Measurements from ENCODE around the gene TXNL4A.

Gene TXNL4A

DNA sequence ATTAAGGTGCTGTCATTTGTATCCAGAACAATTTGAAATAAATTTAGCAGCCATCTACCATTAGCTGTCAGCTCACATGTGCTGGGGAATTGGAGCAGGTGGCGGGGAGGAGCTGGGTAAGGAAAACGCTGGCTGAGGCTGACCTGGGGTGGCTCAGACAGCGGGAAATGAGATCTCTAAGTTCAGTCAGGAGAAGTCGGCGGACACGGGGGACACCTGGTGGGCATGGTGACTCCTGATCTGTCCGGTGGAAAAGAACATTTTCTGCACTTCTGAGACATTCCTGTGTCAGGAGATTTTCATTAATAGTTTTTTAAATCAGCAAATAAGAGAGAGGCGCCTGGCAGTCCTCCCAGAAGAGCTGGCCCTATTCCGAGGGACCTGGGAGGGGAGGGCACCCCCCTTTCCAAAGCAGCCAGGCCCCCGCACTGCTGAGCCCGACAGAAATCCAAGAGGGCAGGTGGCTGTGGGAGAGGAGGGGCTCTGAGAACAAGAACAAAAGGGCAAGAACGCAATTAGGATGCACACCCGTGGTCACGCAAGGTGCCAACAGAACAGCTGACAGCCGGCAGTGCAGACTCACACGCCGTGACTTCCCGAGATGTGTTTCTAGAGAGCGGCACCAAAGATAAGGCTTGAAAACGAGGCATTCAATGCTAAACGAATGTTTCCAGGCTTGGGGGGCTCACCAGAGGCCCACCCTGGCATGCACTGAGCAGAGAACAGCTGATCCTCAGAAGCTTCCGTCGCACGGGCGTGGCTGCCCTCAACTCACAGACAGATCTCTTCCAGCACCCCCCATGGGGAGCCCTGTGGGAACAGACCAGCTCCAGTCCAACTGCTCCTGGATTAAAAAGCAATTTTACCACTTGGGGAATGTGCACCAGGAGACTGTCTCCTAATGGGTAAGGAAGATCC lies 63.3 kb downstream of the TXNL4A start:
- H3K4me2 ChIP-seq (ENCODE audit: low read length), result no peak overlapping the region
- no peaks in the 10 kb centered on the region for H3K27me3 ChIP-seq (ENCODE audit: control insufficient read depth, low read length)
- peaks cover 36% of the 10 kb centered on the region for H3K79me2 ChIP-seq (ENCODE audit: control insufficient read depth, low read length)
- no peaks in the 10 kb centered on the region for H3F3A ChIP-seq (ENCODE audit: control insufficient read depth, insufficient read depth)
- no peak overlapping the region for H3K4me3 ChIP-seq (ENCODE audit: low read length)
- H3K9me3 ChIP-seq (ENCODE audit: control insufficient read depth, insufficient read depth, low read length), result peaks cover 10% of the 10 kb centered on the region
- H3K36me3 ChIP-seq (ENCODE audit: control insufficient read depth, low read length), result peaks cover 24% of the 10 kb centered on the region
- H3K4me1 ChIP-seq (ENCODE audit: control insufficient read depth, low read length), result no peaks in the 10 kb centered on the region
- H4K20me1 ChIP-seq (ENCODE audit: control insufficient read depth, insufficient read depth, low read depth, low read length), result no peaks in the 10 kb centered on the region
- H3K27ac ChIP-seq (ENCODE audit: low read depth, low read length), result no peak overlapping the region
- H3K9me2 ChIP-seq (replicated peaks; ENCODE audit: control insufficient read depth, low read length), result no peaks in the 10 kb centered on the region
- no peak for TF ChIP-seq CTCF (IDR thresholded peaks at IDR 0.05; ENCODE audit: low read depth, low read length, poor library complexity, severe bottlenecking)
- no peak for TF ChIP-seq EZH2phosphoT487 (IDR thresholded peaks at IDR 0.05; ENCODE audit: borderline replicate concordance, low read length)

DNA sequence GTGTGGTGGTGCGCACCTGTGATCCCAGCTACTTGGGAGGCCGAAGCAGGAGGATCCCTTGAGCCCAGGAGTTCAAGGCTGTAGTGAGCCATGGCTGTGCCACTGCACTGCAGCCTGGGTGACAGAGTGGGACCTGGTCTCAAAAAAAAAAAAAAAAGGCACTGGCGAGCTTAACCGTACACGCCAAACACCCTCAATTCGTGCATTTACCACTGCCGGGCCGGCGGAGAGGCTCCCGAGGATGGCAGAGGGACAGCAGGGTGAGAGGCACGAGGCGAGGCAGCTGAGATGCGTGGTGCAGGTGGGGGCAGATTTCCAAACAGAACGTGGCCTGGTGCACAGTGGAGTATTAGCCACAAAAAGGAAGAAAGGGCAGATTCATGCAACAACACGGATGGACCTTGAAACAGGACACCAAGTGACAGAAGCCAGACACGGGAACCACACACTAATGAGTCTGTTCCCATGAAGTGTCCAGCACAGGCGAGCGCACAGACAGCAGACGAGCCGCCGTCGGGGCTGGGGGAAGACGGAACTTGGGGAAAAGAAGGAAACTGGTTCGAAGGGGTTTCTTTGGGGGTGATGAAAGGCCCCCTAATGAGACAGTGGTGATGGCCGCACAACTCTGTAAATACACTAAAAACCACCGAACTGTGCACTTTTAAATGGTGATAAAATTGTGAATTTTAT lies 64.3 kb downstream of the TXNL4A start:
- Histone ChIP-seq H3K4me2 (ENCODE audit: low read length) (no peak overlapping the region), H3K79me2 (ENCODE audit: control insufficient read depth, low read length) (peaks cover 25% of the 10 kb centered on the region), H3K4me3 (ENCODE audit: low read length) (no peak overlapping the region), H4K20me1 (ENCODE audit: control insufficient read depth, insufficient read depth, low read depth, low read length) (no peaks in the 10 kb centered on the region), H3K4me1 (ENCODE audit: control insufficient read depth, low read length) (no peaks in the 10 kb centered on the region), H3F3A (ENCODE audit: control insufficient read depth, insufficient read depth) (no peaks in the 10 kb centered on the region), H3K9me2 (replicated peaks; ENCODE audit: control insufficient read depth, low read length) (no peaks in the 10 kb centered on the region), H3K9me3 (ENCODE audit: control insufficient read depth, insufficient read depth, low read length) (peaks cover 3% of the 10 kb centered on the region; the same call in 1 of the 2 replicates), H3K27ac (ENCODE audit: low read depth, low read length) (no peak overlapping the region), H3K36me3 (ENCODE audit: control insufficient read depth, low read length) (peaks cover 16% of the 10 kb centered on the region), H3K27me3 (ENCODE audit: control insufficient read depth, low read length) (no peaks in the 10 kb centered on the region)
- no peak for TF ChIP-seq CTCF (IDR thresholded peaks at IDR 0.05; ENCODE audit: low read depth, low read length, poor library complexity, severe bottlenecking)
- no peak for TF ChIP-seq EZH2phosphoT487 (IDR thresholded peaks at IDR 0.05; ENCODE audit: borderline replicate concordance, low read length)

DNA sequence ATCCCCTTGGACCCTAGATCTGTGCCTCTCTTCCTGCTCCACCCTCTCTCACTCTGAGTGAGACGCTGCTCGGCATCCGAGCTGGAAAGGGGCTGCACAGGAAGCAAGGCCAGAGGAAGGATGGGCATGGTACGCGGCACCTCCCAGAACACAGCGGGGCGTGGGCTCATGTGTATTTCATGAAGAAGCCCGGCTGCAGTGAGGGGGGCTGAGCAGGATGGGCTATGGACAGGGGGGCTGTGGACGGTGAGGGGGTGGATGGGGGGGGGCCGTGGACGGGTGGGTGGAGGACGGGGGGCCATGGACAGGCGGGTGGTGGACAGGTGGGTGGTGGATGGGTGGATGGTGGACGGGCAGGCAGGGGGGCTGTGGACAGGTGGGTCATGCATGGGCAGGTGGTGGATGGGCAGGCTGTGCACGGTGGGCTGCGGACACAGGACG lies 65.4 kb downstream of the TXNL4A start:
- Histone ChIP-seq H4K20me1 (ENCODE audit: control insufficient read depth, insufficient read depth, low read depth, low read length) (no peaks in the 10 kb centered on the region), H3K79me2 (ENCODE audit: control insufficient read depth, low read length) (peaks cover 15% of the 10 kb centered on the region), H3K4me2 (ENCODE audit: low read length) (no peak overlapping the region), H3K36me3 (ENCODE audit: control insufficient read depth, low read length) (peaks cover 19% of the 10 kb centered on the region), H3K4me3 (ENCODE audit: low read length) (no peak overlapping the region), H3K9me2 (replicated peaks; ENCODE audit: control insufficient read depth, low read length) (no peaks in the 10 kb centered on the region), H3K4me1 (ENCODE audit: control insufficient read depth, low read length) (no peaks in the 10 kb centered on the region), H3K27ac (ENCODE audit: low read depth, low read length) (no peak overlapping the region), H3F3A (ENCODE audit: control insufficient read depth, insufficient read depth) (no peaks in the 10 kb centered on the region), H3K9me3 (ENCODE audit: control insufficient read depth, insufficient read depth, low read length) (peaks cover 6% of the 10 kb centered on the region; the same call in 1 of the 2 replicates), H3K27me3 (ENCODE audit: control insufficient read depth, low read length) (no peaks in the 10 kb centered on the region)
- no peak for TF ChIP-seq CTCF (IDR thresholded peaks at IDR 0.05; ENCODE audit: low read depth, low read length, poor library complexity, severe bottlenecking)
